Measurements from ENCODE around the gene FOXN1. TPM values are rescaled to one million over a fixed set of nuclear protein-coding genes. Genes with fewer than 3 reads are reported as not detected.

Gene FOXN1
- total and polyA plus RNA-seq, 8 donors: 0.02 to 0.19 (median 0.09) TPM; not detected in 5

DNA sequence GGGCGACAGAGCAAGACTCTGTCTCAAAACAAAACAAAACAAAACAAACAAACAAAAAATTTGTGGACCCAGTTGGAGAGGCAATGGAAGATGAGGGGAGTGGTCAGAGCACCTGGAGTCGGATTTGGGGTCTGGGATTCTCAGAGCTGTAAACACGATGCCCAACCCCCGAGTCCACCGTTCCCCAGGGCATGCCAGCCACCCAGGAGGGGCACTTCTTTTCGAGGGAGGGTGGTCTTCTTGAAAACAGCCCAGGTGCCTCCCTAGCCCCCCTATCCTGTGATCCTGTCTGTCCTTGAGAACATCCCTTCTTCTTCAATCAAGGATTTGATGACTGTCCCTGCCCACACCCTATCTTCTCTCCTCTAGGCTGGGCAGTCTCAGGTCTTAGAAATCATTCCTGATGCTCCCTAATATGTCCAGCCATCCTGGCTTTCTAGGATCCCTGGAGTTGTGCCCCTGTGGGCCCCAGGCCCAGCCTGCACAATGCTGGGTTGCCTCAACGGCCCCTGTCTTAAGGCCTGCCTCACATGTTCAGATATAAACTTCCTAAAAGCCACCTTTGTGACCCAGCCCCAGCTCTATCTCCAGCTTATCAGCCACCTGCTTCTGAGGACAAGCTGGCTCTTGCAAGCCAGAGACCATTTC is 35.8 kb upstream of the FOXN1 start:
- Histone ChIP-seq H3K36me3 (no peaks in the 10 kb centered on the region), H3K4me1 (no peaks in the 10 kb centered on the region), H3K27me3 (no peaks in the 10 kb centered on the region), H3K27ac (no peak overlapping the region), H3K9me3 (no peaks in the 10 kb centered on the region), H3K4me3 (no peak overlapping the region)
- DNase-seq (peak in 1 of 6 donors; percentile 35), ATAC-seq (peak in 1 of 4 donors; percentile 55), FAIRE-seq (no peak)
- 80 to 81% methylated on average over 7 of the region's 7 CpGs for WGBS, 2 donors
- intact Hi-C loops (cut with DNase I): no loop called here
- TF ChIP-seq, protein P1, sequence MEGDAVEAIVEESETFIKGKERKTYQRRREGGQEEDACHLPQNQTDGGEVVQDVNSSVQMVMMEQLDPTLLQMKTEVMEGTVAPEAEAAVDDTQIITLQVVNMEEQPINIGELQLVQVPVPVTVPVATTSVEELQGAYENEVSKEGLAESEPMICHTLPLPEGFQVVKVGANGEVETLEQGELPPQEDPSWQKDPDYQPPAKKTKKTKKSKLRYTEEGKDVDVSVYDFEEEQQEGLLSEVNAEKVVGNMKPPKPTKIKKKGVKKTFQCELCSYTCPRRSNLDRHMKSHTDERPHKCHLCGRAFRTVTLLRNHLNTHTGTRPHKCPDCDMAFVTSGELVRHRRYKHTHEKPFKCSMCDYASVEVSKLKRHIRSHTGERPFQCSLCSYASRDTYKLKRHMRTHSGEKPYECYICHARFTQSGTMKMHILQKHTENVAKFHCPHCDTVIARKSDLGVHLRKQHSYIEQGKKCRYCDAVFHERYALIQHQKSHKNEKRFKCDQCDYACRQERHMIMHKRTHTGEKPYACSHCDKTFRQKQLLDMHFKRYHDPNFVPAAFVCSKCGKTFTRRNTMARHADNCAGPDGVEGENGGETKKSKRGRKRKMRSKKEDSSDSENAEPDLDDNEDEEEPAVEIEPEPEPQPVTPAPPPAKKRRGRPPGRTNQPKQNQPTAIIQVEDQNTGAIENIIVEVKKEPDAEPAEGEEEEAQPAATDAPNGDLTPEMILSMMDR (IDR thresholded peaks at IDR 0.05): no peak

DNA sequence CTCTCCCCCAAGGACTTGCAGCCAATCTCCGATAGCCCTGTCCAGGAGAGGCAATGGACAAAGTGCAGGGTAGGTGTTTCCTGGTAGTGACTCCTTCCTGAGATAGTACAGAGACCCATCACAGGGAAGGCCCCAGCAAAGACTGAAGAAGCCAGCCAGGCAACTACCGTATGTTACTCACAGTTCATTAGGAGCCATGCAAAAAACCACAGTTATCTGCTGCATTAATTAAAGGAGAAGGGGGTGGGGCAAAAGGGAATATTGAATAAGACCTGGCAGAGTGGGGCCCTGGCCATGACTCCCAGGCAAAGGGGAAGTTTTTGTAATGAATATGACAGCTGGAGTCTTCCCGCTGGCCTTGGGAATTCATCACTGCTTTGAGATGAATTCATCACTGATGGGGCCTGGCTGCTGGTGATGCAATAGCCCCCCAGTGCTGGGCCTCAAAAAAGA is 35.2 kb upstream of the FOXN1 start:
- TF ChIP-seq, protein P1 (IDR thresholded peaks at IDR 0.05): no peak

DNA sequence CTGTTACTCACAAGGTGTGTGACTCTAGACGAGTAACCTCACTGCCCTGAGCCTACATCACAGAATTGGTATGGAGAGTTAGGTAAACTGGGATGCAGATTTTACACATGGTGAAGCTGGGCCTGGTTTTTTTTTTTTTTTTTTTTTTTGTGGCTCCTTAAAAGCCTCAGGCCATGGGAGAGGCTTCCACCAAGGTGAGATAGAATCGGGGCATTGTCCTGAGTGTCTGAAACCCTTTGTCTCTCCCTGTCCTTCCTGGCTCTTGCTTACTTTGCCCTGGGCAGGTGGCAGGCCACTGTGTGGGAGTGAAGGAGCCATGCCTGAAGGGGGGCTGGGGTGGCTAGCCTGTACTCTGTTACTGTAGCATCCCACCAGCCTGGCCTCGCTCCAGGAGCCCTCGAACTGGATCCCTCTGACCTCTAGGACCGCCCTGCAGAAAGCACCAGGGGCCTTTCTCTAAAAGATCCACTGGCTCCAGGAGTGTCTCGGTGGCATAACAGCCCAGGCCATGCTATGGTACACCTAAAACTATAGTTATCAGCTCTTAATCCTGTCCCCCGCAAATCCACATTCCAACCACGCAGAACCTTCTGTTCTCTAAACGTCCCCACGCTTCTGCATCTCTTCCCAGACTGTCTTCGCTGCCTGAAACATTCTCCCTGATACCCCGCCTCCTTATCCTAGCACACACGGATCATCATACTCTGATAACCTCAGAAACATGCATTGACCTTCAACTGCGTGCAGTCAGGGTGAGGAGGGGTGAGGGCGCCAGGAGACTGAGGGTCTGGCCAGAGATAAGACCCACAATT is 34.4 kb upstream of the FOXN1 start:
- DNase-seq: peak in 1 of 6 donors; percentile 41
- no peaks in the 10 kb centered on the region for H3K9me3 ChIP-seq
- no peaks in the 10 kb centered on the region for H3K36me3 ChIP-seq
- FAIRE-seq: no peak
- no peak overlapping the region for H3K27ac ChIP-seq
- H3K4me3 ChIP-seq: no peak overlapping the region
- WGBS, 2 donors: 80 to 87% methylated on average over 15 of the region's 15 CpGs
- no peak for ATAC-seq
- TF ChIP-seq, protein P1 (IDR thresholded peaks at IDR 0.05): no peak
- intact Hi-C loops (cut with DNase I): no loop called here
- H3K4me1 ChIP-seq: no peaks in the 10 kb centered on the region
- H3K27me3 ChIP-seq: no peaks in the 10 kb centered on the region

More for the DNA sequence above, 35.2 kb upstream of the FOXN1 start:
- peak in 2 of 4 donors; percentile 60 to 77 for ATAC-seq
- Histone ChIP-seq H3K27me3 (no peaks in the 10 kb centered on the region), H3K4me1 (no peaks in the 10 kb centered on the region), H3K27ac (no peak overlapping the region), H3K4me3 (no peak overlapping the region), H3K36me3 (no peaks in the 10 kb centered on the region), H3K9me3 (no peaks in the 10 kb centered on the region)
- no peak for FAIRE-seq
- DNase-seq: peak in 1 of 6 donors; percentile 45
- 57% methylated on average over 3 of the region's 3 CpGs for WGBS, 2 donors
- intact Hi-C loops (cut with DNase I): no loop called here

DNA sequence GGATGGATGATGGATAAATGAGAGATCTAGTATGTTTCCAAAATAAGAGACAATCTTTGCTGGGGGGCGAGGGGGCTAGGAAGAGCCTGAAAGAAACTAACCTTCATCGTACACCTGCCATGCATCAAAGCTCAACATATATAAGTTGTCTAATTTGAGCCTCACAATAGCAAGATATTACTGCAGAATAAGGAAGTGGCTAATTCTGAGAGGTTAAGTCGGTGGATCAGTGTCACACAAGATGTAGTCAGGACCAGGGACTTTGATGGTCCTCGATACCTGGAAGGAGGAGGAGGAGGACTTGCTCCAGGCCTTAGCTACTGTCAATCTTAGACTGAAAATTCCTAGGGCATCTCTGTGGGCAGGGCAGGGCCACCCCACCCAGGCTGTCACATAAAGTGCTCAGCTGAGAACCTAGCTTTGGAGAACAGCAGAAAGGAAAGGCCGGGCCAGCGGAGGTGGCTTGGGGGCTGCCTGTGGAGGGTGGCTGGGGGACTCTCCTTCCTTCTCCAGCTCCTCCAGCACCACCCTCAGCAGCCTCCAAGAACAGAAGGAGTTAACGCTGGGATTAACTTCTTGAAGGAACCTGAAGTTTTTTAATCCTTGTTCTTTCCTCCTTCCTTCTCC is 33.2 kb upstream of the FOXN1 start:
- no peak for FAIRE-seq
- TF ChIP-seq, protein P1 (IDR thresholded peaks at IDR 0.05): no peak
- Histone ChIP-seq H3K4me1 (no peaks in the 10 kb centered on the region), H3K4me3 (no peak overlapping the region), H3K27ac (no peak overlapping the region), H3K36me3 (no peaks in the 10 kb centered on the region), H3K27me3 (no peaks in the 10 kb centered on the region), H3K9me3 (no peaks in the 10 kb centered on the region)
- no peak for ATAC-seq
- 90% methylated on average over 7 of the region's 7 CpGs for WGBS, 2 donors
- intact Hi-C loops (cut with DNase I): no loop called here
- DNase-seq: peak in 1 of 6 donors; percentile 42

All from pancreas (tissue), 10 donors.